ENCODE measurements around the gene METTL3.

GRCh38 chr14:21534576-21534975, 23.4 kb upstream of the METTL3 start:
- TF ChIP-seq GATA2 (IDR thresholded peaks at IDR 0.05; ENCODE audit: insufficient read depth, insufficient read length, low read depth, low read length) (no peak), CTCF (IDR thresholded peaks at IDR 0.05; ENCODE audit: extremely low read depth in 1 of 2, insufficient read depth in 1 of 2, low read depth in 1 of 2, low read length in 2 of 2) (no peak), POLR2AphosphoS5 (IDR thresholded peaks at IDR 0.05; ENCODE audit: insufficient read depth, low read depth, low read length) (no peak)

Data from endothelial cell of umbilical vein (primary cell).